Endothelial cell of umbilical vein (primary cell): ENCODE results near the gene OR1F1. TPM values are rescaled to one million over a fixed set of nuclear protein-coding genes. Genes with fewer than 3 reads are reported as not detected.

Source experiments
- BruUV-seq: library from RNA; stranded (reverse); fragments of 400-500 nt; replicated peaks from 2 replicates; lab custom pipeline; 2021; lab: Mats Ljungman, UMichigan
- CTCF ChIA-PET: fragments of 300-600, 350-600 bp; sonication (Branson Sonifier 250); formaldehyde crosslinking; loops from one replicate; lab custom pipeline; 2021; ENCODE audit warnings: antibody characterized with exemption, inconsistent platforms; lab: Charles Lee
- POLR2A ChIA-PET: fragments of 300-600, 350-600 bp; sonication (Branson Sonifier 250); formaldehyde crosslinking; loops from one replicate; lab custom pipeline; 2021; ENCODE audit warnings: antibody characterized with exemption, inconsistent platforms; lab: Charles Lee
- DNase-seq: peaks from one replicate; pipeline ENCODE4 v3.0.0-alpha.2; 2011; ENCODE audit warnings: low read depth, low spot score
- FAIRE-seq: peaks from 2 replicates; lab custom pipeline; 2011; peaks lifted over from hg19 to GRCh38; lab: Jason Lieb, UNC
- H2AFZ ChIP-seq: 2 replicates; pipeline ENCODE4 v1.6.0; 2012; ENCODE audit warnings: low read depth, low read length, control low read depth, inconsistent platforms
- H3K27ac ChIP-seq: 2 replicates; pipeline ENCODE4 v1.5.1; 2011; ENCODE audit warnings: low read depth, mild to moderate bottlenecking, control low read depth, low read length, moderate library complexity; ENCODE audit not compliant: insufficient read depth
- H3K27me3 ChIP-seq, 2 experiments: 2 replicates each; pipeline versions ENCODE4 v1.6.0 to v1.6.1; 2011; ENCODE audit warnings: low read length in 2 of 2, mixed read lengths in 1 of 2; ENCODE audit not compliant: control insufficient read depth in 2 of 2, insufficient read depth in 2 of 2
- H3K36me3 ChIP-seq, 2 experiments: 2 replicates in 1 of 2; 3 replicates in 1 of 2; pipeline ENCODE4 v1.5.1; 2011; ENCODE audit warnings: low read length in 2 of 2, mild to moderate bottlenecking in 1 of 2, moderate library complexity in 1 of 2; ENCODE audit not compliant: control insufficient read depth in 2 of 2, insufficient read depth in 2 of 2; ENCODE audit errors: extremely low read depth in 1 of 2
- H3K4me1 ChIP-seq: 3 replicates; pipeline ENCODE4 v1.5.1; 2011; ENCODE audit warnings: mild to moderate bottlenecking, low read length; ENCODE audit not compliant: control insufficient read depth, insufficient read depth; ENCODE audit errors: extremely low read depth
- H3K4me2 ChIP-seq: 2 replicates; pipeline ENCODE4 v1.6.1; 2011; ENCODE audit warnings: low read length, control low read depth, mixed read lengths; ENCODE audit not compliant: insufficient read depth
- H3K4me3 ChIP-seq, 3 experiments: fragments of 200-600 bp in 1 of 3; sonication (generic), shearing (Covaris generic) in 1 of 3; replicated peaks in 1 of 3; 2 replicates each; pipeline ENCODE4 v1.5.1; 2011 to 2016; ENCODE audit warnings: control low read depth in 3 of 3, low read length in 3 of 3, mild to moderate bottlenecking in 2 of 3, inconsistent platforms in 1 of 3, low read depth in 1 of 3, moderate library complexity in 1 of 3; ENCODE audit not compliant: insufficient read depth in 1 of 3
- H3K79me2 ChIP-seq: 2 replicates; pipeline ENCODE4 v1.6.0; 2012; ENCODE audit warnings: low read length, inconsistent platforms; ENCODE audit not compliant: control insufficient read depth, insufficient read depth
- H3K9ac ChIP-seq: replicated peaks from 2 replicates; pipeline ENCODE3; 2011; ENCODE audit warnings: low read length, control low read depth; ENCODE audit not compliant: insufficient read depth; ENCODE audit errors: extremely low read depth
- H3K9me1 ChIP-seq: replicated peaks from 3 replicates; pipeline ENCODE4 v1.6.0; 2011; ENCODE audit warnings: mild to moderate bottlenecking, low read length; ENCODE audit not compliant: control insufficient read depth, insufficient read depth; ENCODE audit errors: extremely low read depth
- H3K9me3 ChIP-seq: replicated peaks from 2 replicates; pipeline ENCODE4 v1.5.1; 2012; ENCODE audit warnings: low read length, inconsistent platforms; ENCODE audit not compliant: control insufficient read depth, insufficient read depth
- H4K20me1 ChIP-seq: replicated peaks from 2 replicates; pipeline ENCODE3; 2011; ENCODE audit warnings: mild to moderate bottlenecking, low read length; ENCODE audit not compliant: control insufficient read depth, insufficient read depth; ENCODE audit errors: extremely low read depth
- EZH2 ChIP-seq: IDR thresholded peaks from 2 replicates; pipeline ENCODE4 v1.6.1; 2012; ENCODE audit warnings: borderline replicate concordance, low read depth, mild to moderate bottlenecking, moderate library complexity, low read length, inconsistent platforms; ENCODE audit not compliant: severe bottlenecking
- FOS ChIP-seq: IDR thresholded peaks from 2 replicates; pipeline ENCODE4 v1.6.1; 2011; ENCODE audit warnings: mild to moderate bottlenecking, low read length, moderate library complexity, borderline replicate concordance; ENCODE audit not compliant: insufficient read depth
- GATA2 ChIP-seq: IDR thresholded peaks from 2 replicates; pipeline ENCODE4 v1.7.0; 2011; ENCODE audit warnings: low read depth, mild to moderate bottlenecking, moderate library complexity, mixed read lengths, low read length; ENCODE audit not compliant: insufficient read length, insufficient read depth
- JUN ChIP-seq: IDR thresholded peaks from 2 replicates; pipeline ENCODE4 v1.6.1; 2011; ENCODE audit warnings: borderline replicate concordance, low read depth; ENCODE audit not compliant: insufficient read length, insufficient read depth
- MYC ChIP-seq: IDR thresholded peaks from one replicate; pipeline ENCODE4 v1.6.1; 2011; ENCODE audit warnings: mild to moderate bottlenecking, low read depth, low read length
- POLR2A ChIP-seq: IDR thresholded peaks from 2 replicates; pipeline ENCODE4 v1.6.1; 2012; ENCODE audit warnings: low read depth, mild to moderate bottlenecking, control low read depth, low read length
- POLR2AphosphoS5 ChIP-seq: IDR thresholded peaks from 2 replicates; pipeline ENCODE4 v1.6.1; 2012; ENCODE audit warnings: low read depth, mild to moderate bottlenecking, control low read depth, low read length, moderate library complexity; ENCODE audit not compliant: insufficient read depth
- dilution Hi-C: fragments of 300-500 bp; cut with MboI; formaldehyde crosslinking; loops from one replicate; pipeline ENCODE4 v1.15.0; 2019; ENCODE audit warnings: low sequenced_read_pairs; ENCODE audit not compliant: extremely low pct_ligation_motif_present
- intact Hi-C: fragments of 100-400 bp; cut with micrococcal nuclease; formaldehyde crosslinking; loops from one replicate; pipeline ENCODE4 v1.10.0; 2022
- polyA plus RNA-seq, 4 experiments: library from polyadenylated mRNA; depleted of rRNA in 3 of 4; stranded (reverse) in 3 of 4; unstranded in 1 of 4; fragments of >200 nt; gene quantifications; 2 replicates each; pipeline versions ENCODE4 v1.2.1 to v1.2.3, GENCODE V29; 2011 to 2012; ENCODE audit warnings: missing spikeins in 1 of 4
- total RNA-seq: library from RNA; stranded (reverse); gene quantifications from 2 replicates; pipeline ENCODE4 v1.2.3, GENCODE V29; 2021
- TF ChIP-seq, protein P1 (sequence below): IDR thresholded peaks from 2 replicates; pipeline ENCODE4 v1.6.1; 2011; ENCODE audit not compliant: insufficient read depth, insufficient read length
- TF ChIP-seq, protein P2 (sequence below), 2 donors: IDR thresholded peaks; 1 replicate in 1 of 2; 2 replicates in 1 of 2; pipeline ENCODE4 v1.5.1; 2011; ENCODE audit warnings: low read length in 2 of 2, mild to moderate bottlenecking in 2 of 2, moderate library complexity in 2 of 2, control low read depth in 1 of 2, inconsistent platforms in 1 of 2, low read depth in 1 of 2; ENCODE audit not compliant: insufficient read depth in 1 of 2; ENCODE audit errors: extremely low read depth in 1 of 2

Gene OR1F1
- total and polyA plus RNA-seq, 2 donors (not counting 3 experiments of a cell fraction or from before 2014, with no cell fraction given): 0.17 TPM; not detected in 1

DNA sequence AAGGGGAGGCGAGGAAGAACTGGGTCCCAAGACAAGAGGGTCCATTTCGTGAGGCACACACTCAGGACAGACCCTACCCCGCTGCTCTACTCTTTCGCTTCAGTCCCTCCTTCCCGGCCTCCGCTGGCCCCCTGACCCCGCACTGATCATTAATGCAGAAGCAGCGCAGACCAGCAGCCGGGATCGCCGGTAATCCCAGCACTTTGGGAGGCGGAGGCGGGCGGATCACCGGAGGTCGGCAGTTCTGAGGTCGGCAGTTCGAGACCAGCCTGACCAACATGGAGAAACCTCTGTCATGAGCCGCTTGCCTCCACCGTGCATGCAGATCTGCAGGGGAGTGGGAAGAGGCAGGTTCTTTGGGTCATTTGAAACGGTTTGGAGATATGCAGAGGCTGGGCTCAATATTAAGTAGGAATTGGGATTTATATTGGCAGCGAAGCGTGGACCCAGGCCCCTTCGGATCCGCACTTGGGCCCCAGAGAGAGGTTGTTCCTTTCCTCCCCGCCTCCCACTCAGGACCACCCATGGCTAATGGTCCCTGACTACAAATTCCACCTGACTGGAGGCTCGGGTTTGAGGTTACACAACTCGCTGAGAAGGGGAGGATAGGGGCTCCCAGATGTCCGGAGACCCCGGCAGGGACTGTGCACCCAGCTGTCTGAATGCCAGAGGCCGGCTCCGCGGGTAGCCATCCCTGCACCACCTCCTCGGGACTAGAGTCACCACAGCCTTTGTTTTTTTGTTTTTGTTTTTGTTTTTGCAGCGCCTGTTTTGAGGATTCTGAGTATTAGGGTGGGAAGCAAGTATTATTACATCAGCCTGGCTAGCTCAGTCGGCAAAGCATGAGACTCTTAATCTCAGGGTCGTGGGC is 23.6 kb upstream of the OR1F1 start:
- Histone ChIP-seq H2AFZ (no peak overlapping the region), H3K27ac (no peak overlapping the region), H3K4me1 (peaks cover 9% of the 10 kb centered on the region), H3K4me2 (no peak overlapping the region), H3K36me3 (no peaks in the 10 kb centered on the region), H3K9me3 (no peaks in the 10 kb centered on the region), H3K27me3 (peaks cover 7% of the 10 kb centered on the region in 2 experiments), H3K9ac (no peak overlapping the region), H3K4me3 (no peak overlapping the region), H3K9me1 (no peaks in the 10 kb centered on the region), H4K20me1 (no peaks in the 10 kb centered on the region), H3K79me2 (no peaks in the 10 kb centered on the region)
- intact Hi-C loops (no loop called here), dilution Hi-C loops (no loop called here)
- FAIRE-seq (no peak), DNase-seq (no peak)
- CTCF ChIA-PET: no interaction called here
- POLR2A ChIA-PET: no interaction called here
- no peak for TF ChIP-seq MYC
- TF ChIP-seq GATA2: no peak
- TF ChIP-seq, protein P1, sequence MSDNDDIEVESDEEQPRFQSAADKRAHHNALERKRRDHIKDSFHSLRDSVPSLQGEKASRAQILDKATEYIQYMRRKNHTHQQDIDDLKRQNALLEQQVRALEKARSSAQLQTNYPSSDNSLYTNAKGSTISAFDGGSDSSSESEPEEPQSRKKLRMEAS: no peak
- TF ChIP-seq POLR2A: no peak
- TF ChIP-seq POLR2AphosphoS5: no peak
- no peak for TF ChIP-seq JUN
- no peak for TF ChIP-seq EZH2
- TF ChIP-seq FOS: no peak
- TF ChIP-seq, protein P2, sequence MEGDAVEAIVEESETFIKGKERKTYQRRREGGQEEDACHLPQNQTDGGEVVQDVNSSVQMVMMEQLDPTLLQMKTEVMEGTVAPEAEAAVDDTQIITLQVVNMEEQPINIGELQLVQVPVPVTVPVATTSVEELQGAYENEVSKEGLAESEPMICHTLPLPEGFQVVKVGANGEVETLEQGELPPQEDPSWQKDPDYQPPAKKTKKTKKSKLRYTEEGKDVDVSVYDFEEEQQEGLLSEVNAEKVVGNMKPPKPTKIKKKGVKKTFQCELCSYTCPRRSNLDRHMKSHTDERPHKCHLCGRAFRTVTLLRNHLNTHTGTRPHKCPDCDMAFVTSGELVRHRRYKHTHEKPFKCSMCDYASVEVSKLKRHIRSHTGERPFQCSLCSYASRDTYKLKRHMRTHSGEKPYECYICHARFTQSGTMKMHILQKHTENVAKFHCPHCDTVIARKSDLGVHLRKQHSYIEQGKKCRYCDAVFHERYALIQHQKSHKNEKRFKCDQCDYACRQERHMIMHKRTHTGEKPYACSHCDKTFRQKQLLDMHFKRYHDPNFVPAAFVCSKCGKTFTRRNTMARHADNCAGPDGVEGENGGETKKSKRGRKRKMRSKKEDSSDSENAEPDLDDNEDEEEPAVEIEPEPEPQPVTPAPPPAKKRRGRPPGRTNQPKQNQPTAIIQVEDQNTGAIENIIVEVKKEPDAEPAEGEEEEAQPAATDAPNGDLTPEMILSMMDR (IDR thresholded peaks at IDR 0.05; ENCODE audit: extremely low read depth in 1 of 2, insufficient read depth in 1 of 2, low read depth in 1 of 2, low read length in 2 of 2): no peak
- BruUV-seq: no TSS peak
